MV-4-11 (cell line): ENCODE measurements around the gene PARM1.
A peak's percentile ranks its signal among the peaks of the same experiment; 100 is the strongest.

Experiments
- DNase-seq: peaks from one replicate; lab custom pipeline; 2025; lab: John Stamatoyannopoulos, UW

PARM1 gene

GRCh38 chr4:75030649-75031235 lies 97.8 kb downstream of the PARM1 start:
- peak; percentile 43 for DNase-seq

GRCh38 chr4:75031775-75032174 lies 98.9 kb downstream of the PARM1 start:
- no peak for DNase-seq

GRCh38 chr4:75034523-75034922 lies 101.6 kb downstream of the PARM1 start:
- DNase-seq = no peak

GRCh38 chr4:75035321-75035720 lies 102.4 kb downstream of the PARM1 start:
- no peak for DNase-seq

GRCh38 chr4:75036046-75036830 lies 103.3 kb downstream of the PARM1 start:
- peak; percentile 89 for DNase-seq

- no peak for DNase-seq
Observed at GRCh38 chr4:75037252-75037651, 104.3 kb downstream of the PARM1 start.

GRCh38 chr4:75038376-75038775 lies 105.5 kb downstream of the PARM1 start:
- no peak for DNase-seq

GRCh38 chr4:75040703-75041102 lies 107.8 kb downstream of the PARM1 start:
- DNase-seq = no peak

- DNase-seq = no peak
Observed at GRCh38 chr4:75042601-75043208, 109.8 kb downstream of the PARM1 start.

GRCh38 chr4:75046226-75046625 lies 113.3 kb downstream of the PARM1 start:
- DNase-seq = no peak

- DNase-seq = no peak
Observed at GRCh38 chr4:75046641-75047040, 113.7 kb downstream of the PARM1 start.

- DNase-seq = no peak
Observed at GRCh38 chr4:75048208-75048879, 115.4 kb downstream of the PARM1 start.

GRCh38 chr4:75051431-75051830 lies 118.5 kb downstream of the PARM1 start:
- no peak for DNase-seq

GRCh38 chr4:75053352-75053751 lies 120.4 kb downstream of the PARM1 start:
- DNase-seq = no peak

- no peak for DNase-seq
Observed at GRCh38 chr4:75054078-75054477, 121.2 kb downstream of the PARM1 start.

GRCh38 chr4:75056277-75056676 lies 123.4 kb downstream of the PARM1 start:
- DNase-seq = no peak

- no peak for DNase-seq
Observed at GRCh38 chr4:75057369-75057768, 124.5 kb downstream of the PARM1 start.

- DNase-seq = no peak
Observed at GRCh38 chr4:75058486-75058885, 125.6 kb downstream of the PARM1 start.

GRCh38 chr4:75063433-75063832 lies 130.5 kb downstream of the PARM1 start:
- DNase-seq = no peak

- DNase-seq = no peak
Observed at GRCh38 chr4:75065909-75066308, 133.0 kb downstream of the PARM1 start.

GRCh38 chr4:75069493-75070074 lies 136.7 kb downstream of the PARM1 start:
- no peak for DNase-seq

- no peak for DNase-seq
Observed at GRCh38 chr4:75071317-75071716, 138.4 kb downstream of the PARM1 start.
